Activated naive CD4-positive, alpha-beta T cell treated with Interleukin-2 at 50 U/mL for 16 hours (primary cell): ENCODE measurements around the gene CCDC24.
A peak's percentile ranks its signal among the peaks of the same experiment; 100 is the strongest.

ENCODE experiments used
- DNase-seq: peaks from one replicate; pipeline ENCODE4 v3.0.0-alpha.2; 2020

CCDC24 gene

GRCh38 chr1:43991476-43992231, at the start of gene CCDC24:
TSS of gene CCDC24 (plus strand) at chr1:43991599. CDS start at chr1:43991879, 280 bp downstream.
- peak; percentile 83 for DNase-seq

- no peak for DNase-seq
These were observed 49.0 kb upstream of the CCDC24 start for GRCh38 chr1:43942411-43942810.

- no peak for DNase-seq
These were observed 46.5 kb upstream of the CCDC24 start for GRCh38 chr1:43944860-43945259.

- no peak for DNase-seq
These were observed 45.6 kb upstream of the CCDC24 start for GRCh38 chr1:43945674-43946235.

DNA sequence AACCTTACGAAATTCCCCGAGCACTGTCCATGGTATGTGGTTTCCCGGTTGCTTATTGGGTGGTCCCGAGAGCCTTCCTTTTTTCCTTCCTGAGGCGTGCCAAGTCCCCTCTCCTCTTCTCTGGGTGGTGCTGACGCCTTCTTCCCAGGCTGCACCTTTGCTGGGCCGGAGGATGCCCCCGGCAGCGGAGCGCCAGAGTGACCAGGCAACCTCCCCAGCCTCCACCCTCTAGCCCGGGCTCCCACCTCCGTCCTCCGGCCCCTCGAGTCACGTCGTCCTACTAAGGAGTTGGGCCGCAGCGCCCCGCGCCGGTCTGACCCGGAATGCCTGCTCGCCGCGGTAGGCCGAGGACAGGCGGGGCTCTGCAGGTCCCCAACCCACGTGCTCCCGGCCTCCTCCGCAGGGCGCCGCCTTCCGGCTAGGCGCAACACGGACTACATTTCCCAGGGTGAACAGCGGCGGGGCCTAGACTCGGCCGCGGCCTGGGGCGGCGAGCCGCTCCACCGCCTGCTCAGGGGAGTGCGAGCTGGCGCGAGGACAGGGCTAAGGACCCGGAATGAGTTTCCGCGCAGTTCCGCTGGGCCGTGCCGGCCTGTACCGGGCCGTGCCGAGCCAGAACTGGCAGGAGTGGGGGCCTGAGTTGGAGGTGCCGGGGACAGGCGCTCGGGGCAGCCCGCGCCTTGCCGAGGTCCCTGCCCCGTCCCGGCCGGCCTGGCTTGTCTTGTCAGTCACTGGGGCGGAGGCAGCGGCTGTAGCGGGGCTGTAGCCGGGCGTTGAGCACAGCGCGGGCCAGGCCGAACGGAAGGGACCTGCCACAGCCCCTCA, 45.0 kb upstream of the CCDC24 start, which contains the start of gene IPO13:
Gene IPO13 (plus strand): TSS at position 715 of the 825 bp plus-strand sequence. CDS start 651 bp downstream, outside the sequence.
- DNase-seq, result peak; percentile 97

DNA sequence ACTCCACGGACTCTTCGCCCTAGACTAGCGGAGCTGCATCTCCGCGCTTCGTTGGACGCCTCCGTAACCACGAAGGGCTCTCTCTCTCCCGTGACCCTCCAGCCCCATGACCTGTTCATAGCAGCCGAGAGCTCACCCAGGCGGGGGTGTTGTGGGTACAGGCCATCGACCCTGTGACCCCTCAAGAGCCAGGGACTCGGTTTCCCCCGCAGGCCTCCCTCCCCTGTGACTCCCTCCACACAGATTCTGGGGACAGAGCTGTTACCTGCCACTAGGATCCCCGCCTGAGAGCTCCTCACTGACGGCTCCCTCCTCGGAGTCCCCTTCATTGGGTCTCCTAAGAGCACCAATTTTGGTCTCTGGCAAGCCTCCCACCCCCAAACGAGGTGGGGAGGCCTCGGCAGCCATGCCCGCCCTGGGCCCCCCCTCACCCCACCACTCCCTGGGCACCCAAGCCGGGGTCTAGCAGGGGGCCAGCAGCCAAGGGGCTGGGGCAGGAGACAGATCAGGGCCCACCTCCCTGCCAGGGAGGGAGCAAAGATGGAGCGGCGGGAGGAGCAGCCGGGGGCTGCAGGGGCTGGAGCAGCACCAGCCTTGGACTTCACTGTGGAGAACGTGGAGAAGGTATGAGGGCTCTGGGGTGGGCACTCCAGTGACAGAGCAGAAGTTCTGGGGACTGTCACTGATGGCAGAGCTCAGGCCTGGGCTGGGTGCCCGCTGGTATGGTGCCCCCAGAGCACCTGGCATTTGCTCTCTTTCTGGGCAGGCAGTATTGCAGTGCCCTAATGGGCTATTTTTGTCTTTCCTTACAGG, 44.1 kb upstream of the CCDC24 start:
- no peak for DNase-seq

GRCh38 chr1:43947874-43948437, 43.4 kb upstream of the CCDC24 start:
- DNase-seq, result no peak

DNA sequence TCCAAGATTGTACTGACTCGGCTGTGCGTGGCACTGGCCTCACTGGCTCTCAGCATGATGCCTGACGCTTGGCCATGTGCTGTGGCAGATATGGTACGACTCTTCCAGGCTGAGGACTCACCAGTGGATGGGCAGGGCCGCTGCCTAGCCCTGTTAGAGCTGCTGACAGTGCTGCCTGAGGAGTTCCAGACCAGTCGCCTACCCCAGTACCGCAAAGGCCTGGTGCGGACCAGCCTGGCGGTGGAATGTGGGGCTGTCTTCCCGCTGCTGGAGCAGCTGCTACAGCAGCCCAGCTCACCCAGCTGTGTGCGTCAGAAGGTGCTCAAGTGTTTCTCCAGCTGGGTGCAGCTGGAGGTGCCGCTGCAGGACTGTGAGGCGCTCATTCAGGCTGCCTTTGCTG, 41.7 kb upstream of the CCDC24 start:
- no peak for DNase-seq

- no peak for DNase-seq
These were observed 40.1 kb upstream of the CCDC24 start for GRCh38 chr1:43951021-43951985.

GRCh38 chr1:43952731-43953346, 38.6 kb upstream of the CCDC24 start:
- DNase-seq, result no peak

GRCh38 chr1:43953361-43953760, 38.0 kb upstream of the CCDC24 start:
- no peak for DNase-seq

DNA sequence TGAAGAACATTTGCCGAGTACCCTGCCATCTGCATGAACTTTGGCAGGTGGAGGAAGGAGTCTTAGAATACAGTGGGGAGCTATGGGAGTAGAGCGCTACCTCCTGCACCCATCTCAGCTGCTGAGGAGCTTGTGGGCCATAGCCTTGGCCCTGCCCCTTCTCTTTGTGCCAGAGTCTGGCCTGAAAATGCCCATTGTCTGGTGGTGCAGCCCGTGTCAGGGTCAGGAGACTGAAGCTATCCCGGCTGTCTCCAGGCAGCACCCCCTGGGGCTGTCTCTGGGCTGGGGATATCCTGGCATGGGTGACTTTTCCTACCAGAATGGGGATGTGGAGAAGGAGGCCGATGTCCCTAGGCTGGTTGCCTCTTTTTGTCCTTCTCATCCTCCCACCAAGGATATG, 37.4 kb upstream of the CCDC24 start:
- DNase-seq, result no peak

DNA sequence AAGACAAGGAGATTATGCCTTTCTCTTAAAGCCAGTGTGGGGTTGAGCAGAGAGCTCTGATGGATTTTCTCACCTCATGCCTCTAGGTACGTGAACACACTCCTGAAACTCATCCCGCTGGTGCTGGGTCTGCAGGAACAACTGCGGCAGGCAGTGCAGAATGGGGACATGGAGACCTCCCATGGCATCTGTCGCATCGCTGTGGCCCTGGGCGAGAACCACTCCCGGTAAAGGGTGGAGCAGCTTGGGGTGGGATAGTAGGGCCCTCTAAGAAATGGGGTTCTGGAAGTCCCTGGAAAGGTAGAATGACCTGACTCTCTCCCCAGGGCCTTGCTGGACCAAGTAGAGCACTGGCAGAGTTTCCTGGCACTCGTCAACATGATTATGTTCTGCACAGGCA, 35.2 kb upstream of the CCDC24 start:
- DNase-seq, result no peak

- DNase-seq, result no peak
These were observed 33.9 kb upstream of the CCDC24 start for GRCh38 chr1:43957407-43958040.

DNA sequence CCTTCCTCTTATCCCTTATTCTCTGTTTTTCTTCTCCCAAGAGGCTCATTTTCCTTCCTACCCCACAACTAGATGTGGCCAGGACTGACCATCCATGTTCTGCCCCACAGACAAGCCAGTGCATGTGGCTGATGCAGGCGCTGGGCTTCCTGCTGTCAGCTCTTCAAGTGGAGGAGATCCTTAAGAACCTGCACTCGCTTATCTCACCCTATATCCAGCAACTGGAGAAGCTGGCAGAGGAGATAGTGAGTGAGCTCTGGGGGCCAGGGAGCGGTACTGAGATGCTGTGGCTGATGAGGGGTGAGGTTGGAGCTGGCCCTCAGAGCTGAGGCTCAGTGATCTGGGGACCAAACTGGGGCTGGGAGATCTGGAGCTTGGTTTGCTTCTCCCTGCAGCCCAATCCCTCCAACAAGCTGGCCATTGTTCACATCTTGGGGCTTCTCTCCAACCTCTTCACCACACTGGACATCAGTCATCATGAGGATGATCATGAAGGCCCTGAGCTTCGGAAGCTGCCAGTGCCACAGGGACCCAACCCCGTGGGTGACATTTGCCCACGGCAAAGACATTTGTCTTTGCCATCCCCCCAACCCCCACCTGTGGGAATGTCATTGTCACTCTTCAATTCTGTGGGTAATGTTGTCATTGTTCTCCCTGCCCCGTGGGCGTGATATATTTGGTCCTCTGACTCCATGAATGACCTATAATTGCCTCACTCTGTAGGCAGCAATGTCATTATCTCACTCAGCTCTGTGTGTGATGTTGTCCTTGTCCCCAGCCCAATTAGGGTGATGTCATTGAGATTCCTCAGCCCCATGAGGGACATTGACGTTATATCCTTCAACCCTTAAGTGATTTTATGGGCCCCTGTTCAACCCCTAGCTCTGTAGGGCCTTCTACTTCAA, 32.8 kb upstream of the CCDC24 start:
- no peak for DNase-seq

- no peak for DNase-seq
These were observed 30.6 kb upstream of the CCDC24 start for GRCh38 chr1:43960798-43961197.

GRCh38 chr1:43961692-43962091, 29.7 kb upstream of the CCDC24 start:
- DNase-seq, result no peak

DNA sequence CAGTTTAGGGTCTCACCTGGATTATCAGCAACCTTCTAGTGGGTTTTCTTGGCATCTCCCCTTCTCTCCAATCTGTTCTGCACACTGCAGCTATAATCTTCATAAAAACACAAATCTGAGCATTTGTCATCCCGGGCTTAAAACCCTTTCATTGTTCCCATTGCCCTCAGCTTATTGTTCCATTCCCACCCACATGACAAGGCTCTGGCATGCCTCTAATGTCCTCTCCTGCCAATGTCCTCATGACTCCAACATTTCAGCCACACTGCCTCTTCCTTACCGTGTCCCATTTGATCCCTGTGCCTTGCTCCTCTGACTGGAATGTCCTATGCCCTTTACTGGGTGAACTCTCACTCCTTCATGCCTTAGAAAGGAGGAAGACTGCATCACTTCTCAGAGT, 29.1 kb upstream of the CCDC24 start:
- DNase-seq, result no peak

GRCh38 chr1:43963006-43963405, 28.4 kb upstream of the CCDC24 start:
- no peak for DNase-seq
